Measurements from ENCODE around the gene PITPNC1. TPM values are rescaled to one million over a fixed set of nuclear protein-coding genes. Genes with fewer than 3 reads are reported as not detected.

PITPNC1 gene
- total and polyA plus RNA-seq, 8 donors = 9.7 to 21.9 (median 11.3) TPM

DNA sequence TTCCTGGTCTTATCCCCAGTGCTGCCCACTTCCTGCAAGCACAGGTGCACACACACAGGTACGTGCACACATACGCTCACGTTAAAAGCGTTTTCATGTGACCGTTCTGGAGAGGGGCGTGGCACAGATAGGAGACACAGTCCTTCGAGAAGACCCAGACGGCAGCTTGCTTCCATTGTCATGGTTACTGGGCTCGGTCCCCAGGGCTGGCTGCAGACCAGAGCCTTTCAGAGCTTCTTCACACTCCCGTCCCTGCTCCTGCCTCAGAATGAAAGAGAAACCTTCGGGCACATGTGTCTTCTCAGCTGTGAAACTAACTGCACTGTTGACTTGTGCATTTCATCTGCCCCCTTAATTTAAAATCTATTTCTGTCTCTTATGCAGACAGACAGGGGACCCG, 154.2 kb downstream of the PITPNC1 start:
- peaks cover 4 to 33% of the 10 kb centered on the region in 2 donors for H3K4me1 ChIP-seq
- no peaks in the 10 kb centered on the region for H3K27me3 ChIP-seq
- no peak overlapping the region for H3K27ac ChIP-seq
- DNase-seq (peak in 1 of 4 donors; percentile 59), ATAC-seq (no peak)
- H3K4me3 ChIP-seq = no peak overlapping the region
- intact Hi-C loops (cut with DNase I) = no loop called here
- TF ChIP-seq, protein P1, sequence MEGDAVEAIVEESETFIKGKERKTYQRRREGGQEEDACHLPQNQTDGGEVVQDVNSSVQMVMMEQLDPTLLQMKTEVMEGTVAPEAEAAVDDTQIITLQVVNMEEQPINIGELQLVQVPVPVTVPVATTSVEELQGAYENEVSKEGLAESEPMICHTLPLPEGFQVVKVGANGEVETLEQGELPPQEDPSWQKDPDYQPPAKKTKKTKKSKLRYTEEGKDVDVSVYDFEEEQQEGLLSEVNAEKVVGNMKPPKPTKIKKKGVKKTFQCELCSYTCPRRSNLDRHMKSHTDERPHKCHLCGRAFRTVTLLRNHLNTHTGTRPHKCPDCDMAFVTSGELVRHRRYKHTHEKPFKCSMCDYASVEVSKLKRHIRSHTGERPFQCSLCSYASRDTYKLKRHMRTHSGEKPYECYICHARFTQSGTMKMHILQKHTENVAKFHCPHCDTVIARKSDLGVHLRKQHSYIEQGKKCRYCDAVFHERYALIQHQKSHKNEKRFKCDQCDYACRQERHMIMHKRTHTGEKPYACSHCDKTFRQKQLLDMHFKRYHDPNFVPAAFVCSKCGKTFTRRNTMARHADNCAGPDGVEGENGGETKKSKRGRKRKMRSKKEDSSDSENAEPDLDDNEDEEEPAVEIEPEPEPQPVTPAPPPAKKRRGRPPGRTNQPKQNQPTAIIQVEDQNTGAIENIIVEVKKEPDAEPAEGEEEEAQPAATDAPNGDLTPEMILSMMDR (IDR thresholded peaks at IDR 0.05) = no peak
- no peaks in the 10 kb centered on the region for H3K9me3 ChIP-seq
- H3K36me3 ChIP-seq = no peaks in the 10 kb centered on the region

DNA sequence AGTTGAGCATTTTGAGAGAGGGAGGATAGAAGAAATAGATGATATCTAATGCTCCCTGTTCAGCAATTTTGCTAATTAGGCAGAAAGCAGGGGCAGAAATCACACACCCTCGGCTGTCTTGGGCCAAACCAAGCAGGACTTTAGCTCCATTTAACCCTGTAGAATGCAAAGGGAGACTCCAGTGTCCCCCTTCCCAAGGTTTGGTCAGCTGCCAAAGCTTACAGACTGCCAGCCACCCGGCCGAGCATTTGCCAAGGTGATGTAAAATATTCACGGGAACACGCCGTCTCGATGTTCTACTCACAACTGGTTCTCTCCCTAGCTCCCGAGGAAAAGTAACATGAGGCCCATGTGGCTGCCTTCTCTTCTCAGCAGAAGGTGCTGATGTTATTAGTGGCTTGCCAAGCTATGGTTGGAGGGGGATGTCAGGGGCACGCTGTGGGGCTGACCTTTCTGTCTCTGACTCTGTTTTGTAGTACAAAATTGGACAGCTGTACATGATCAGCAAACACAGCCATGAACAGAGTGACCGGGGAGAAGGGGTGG, 155.3 kb downstream of the PITPNC1 start:
- H3K4me1 ChIP-seq = peaks cover 4 to 33% of the 10 kb centered on the region in 2 donors
- TF ChIP-seq, protein P1 (IDR thresholded peaks at IDR 0.05) = no peak
- H3K27me3 ChIP-seq = no peaks in the 10 kb centered on the region
- no peak overlapping the region for H3K27ac ChIP-seq
- intact Hi-C loops (cut with DNase I) = no loop called here
- no peak for ATAC-seq
- no peaks in the 10 kb centered on the region for H3K9me3 ChIP-seq
- no peak for DNase-seq
- H3K4me3 ChIP-seq = no peak overlapping the region
- H3K36me3 ChIP-seq = no peaks in the 10 kb centered on the region

DNA sequence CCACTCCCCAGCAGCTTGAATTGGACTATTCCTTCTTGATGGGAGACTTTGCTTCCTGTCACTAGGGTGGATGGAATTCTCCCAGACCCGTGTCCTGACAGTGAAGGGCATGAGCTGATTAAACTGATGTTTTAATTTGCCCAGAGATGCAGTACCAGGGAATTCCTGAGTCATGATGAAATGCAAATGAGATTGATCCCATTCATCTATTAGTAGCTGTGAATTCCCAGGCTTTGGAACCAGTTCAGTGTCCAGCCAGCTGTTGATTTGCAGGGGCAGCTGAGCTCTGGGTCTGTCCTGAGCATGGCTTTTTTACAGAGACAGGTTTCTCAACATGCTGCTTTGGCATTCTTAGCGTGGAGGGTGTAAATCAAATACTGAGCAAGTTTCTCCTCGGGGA, 157.9 kb downstream of the PITPNC1 start:
- no peak for ATAC-seq
- H3K27ac ChIP-seq = peak overlapping the region in 1 of 2 donors; percentile 28

GRCh38 chr17:67542219-67543114, 165.4 kb downstream of the PITPNC1 start:
- Histone ChIP-seq H3K9me3 (no peaks in the 10 kb centered on the region), H3K4me1 (peaks cover 0 to 23% of the 10 kb centered on the region in 2 donors), H3K27ac (no peak overlapping the region), H3K36me3 (no peaks in the 10 kb centered on the region), H3K4me3 (no peak overlapping the region), H3K27me3 (no peaks in the 10 kb centered on the region)
- no peak for DNase-seq
- intact Hi-C loops (cut with DNase I) = no loop called here
- ATAC-seq = no peak
- TF ChIP-seq, protein P1 (IDR thresholded peaks at IDR 0.05) = no peak

More for the DNA sequence above, 157.9 kb downstream of the PITPNC1 start:
- no peak for DNase-seq
- no peaks in the 10 kb centered on the region for H3K27me3 ChIP-seq
- no peak overlapping the region for H3K4me3 ChIP-seq
- no peaks in the 10 kb centered on the region for H3K9me3 ChIP-seq
- TF ChIP-seq, protein P1 (IDR thresholded peaks at IDR 0.05) = no peak
- intact Hi-C loops (cut with DNase I) = no loop called here
- no peaks in the 10 kb centered on the region for H3K36me3 ChIP-seq
- H3K4me1 ChIP-seq = peaks cover 0 to 18% of the 10 kb centered on the region in 2 donors

- no peaks in the 10 kb centered on the region for H3K36me3 ChIP-seq
- TF ChIP-seq, protein P1 (IDR thresholded peaks at IDR 0.05) = no peak
- no peak overlapping the region for H3K27ac ChIP-seq
- no peaks in the 10 kb centered on the region for H3K27me3 ChIP-seq
- intact Hi-C loops (cut with DNase I) = no loop called here
- H3K4me3 ChIP-seq = no peak overlapping the region
- ATAC-seq = no peak
- peak in 1 of 4 donors; percentile 69 for DNase-seq
- H3K4me1 ChIP-seq = peaks cover 0 to 31% of the 10 kb centered on the region in 2 donors
- no peaks in the 10 kb centered on the region for H3K9me3 ChIP-seq
Measured at GRCh38 chr17:67544364-67544955, 167.4 kb downstream of the PITPNC1 start.
